GM23248 (cell line): ENCODE data around the gene FLT1. TPM values are rescaled to one million over a fixed set of nuclear protein-coding genes. Genes with fewer than 3 reads are reported as not detected.

Source experiments
- DNase-seq: peaks from one replicate; pipeline ENCODE4 v3.0.0-alpha.2; 2015
- H2AFZ ChIP-seq: fragments of 200-600 bp; sonication (generic); 2 replicates; pipeline ENCODE4 v1.6.1; 2016; ENCODE audit warnings: antibody characterized with exemption
- H3F3A ChIP-seq: fragments of 200-600 bp; sonication (generic); 2 replicates; pipeline ENCODE4 v1.6.1; 2016; ENCODE audit warnings: mild to moderate bottlenecking, antibody characterized with exemption, mixed run types; ENCODE audit not compliant: insufficient read depth
- H3K27ac ChIP-seq: fragments of 200-600 bp; sonication (generic); 2 replicates; pipeline ENCODE4 v1.5.1; 2016; ENCODE audit warnings: mild to moderate bottlenecking
- H3K27me3 ChIP-seq: fragments of 200-600 bp; sonication (generic); replicated peaks from 2 replicates; pipeline ENCODE4 v1.6.1; 2016; ENCODE audit warnings: mild to moderate bottlenecking; ENCODE audit not compliant: insufficient read depth
- H3K36me3 ChIP-seq: fragments of 200-600 bp; sonication (generic); 2 replicates; pipeline ENCODE4 v1.6.1; 2016; ENCODE audit warnings: low read depth, mild to moderate bottlenecking
- H3K4me1 ChIP-seq: fragments of 200-600 bp; sonication (generic); 2 replicates; pipeline ENCODE4 v1.6.1; 2016; ENCODE audit warnings: mild to moderate bottlenecking; ENCODE audit not compliant: insufficient read depth
- H3K4me2 ChIP-seq: fragments of 200-600 bp; sonication (generic); one replicate; pipeline ENCODE4 v1.6.1; 2016; ENCODE audit warnings: mild to moderate bottlenecking; ENCODE audit not compliant: unreplicated experiment
- H3K4me3 ChIP-seq: fragments of 200-600 bp; sonication (generic); 2 replicates; pipeline ENCODE4 v1.5.1; 2016; ENCODE audit warnings: mild to moderate bottlenecking
- H3K79me2 ChIP-seq: fragments of 200-600 bp; sonication (generic); 2 replicates; pipeline ENCODE4 v1.6.1; 2016; ENCODE audit warnings: mild to moderate bottlenecking; ENCODE audit not compliant: insufficient read depth
- H3K9ac ChIP-seq: fragments of 200-600 bp; sonication (generic); 2 replicates; pipeline ENCODE4 v1.6.1; 2016; ENCODE audit warnings: mild to moderate bottlenecking
- H3K9me2 ChIP-seq: fragments of 200-600 bp; sonication (generic); 2 replicates; pipeline ENCODE4 v1.6.1; 2016; ENCODE audit warnings: mixed run types, mild to moderate bottlenecking, moderate library complexity; ENCODE audit not compliant: insufficient read depth
- H3K9me3 ChIP-seq: fragments of 200-600 bp; sonication (generic); one replicate; pipeline ENCODE4 v1.6.1; 2017; ENCODE audit warnings: low read depth
- H4K20me1 ChIP-seq: fragments of 200-600 bp; sonication (generic); 2 replicates; pipeline ENCODE4 v1.6.0; 2016; ENCODE audit not compliant: insufficient read depth
- EZH2 ChIP-seq: fragments of 200-600 bp; sonication (generic); IDR thresholded peaks from 2 replicates; pipeline ENCODE4 v1.6.1; 2018; ENCODE audit warnings: antibody characterized with exemption, mild to moderate bottlenecking; ENCODE audit not compliant: insufficient read depth, poor library complexity, severe bottlenecking
- EZH2phosphoT487 ChIP-seq: fragments of 200-600 bp; sonication (generic); IDR thresholded peaks from 2 replicates; pipeline ENCODE4 v1.6.1; 2018; ENCODE audit warnings: antibody characterized with exemption, moderate library complexity, mild to moderate bottlenecking, low read depth; ENCODE audit not compliant: insufficient read depth
- WGBS, 2 experiments: methylation state at CpG; one replicate each; pipeline ENCODE4 v1.1.6; 2015 to 2017; ENCODE audit warnings: low lambda C conversion rate in 2 of 2, low coverage in 1 of 2; ENCODE audit errors: missing lambda C conversion rate in 2 of 2; 5-methylcytosine and 5-hydroxymethylcytosine counted together
- in situ Hi-C: fragments of 300-500 bp; cut with MboI; formaldehyde crosslinking; loops from 2 replicates; pipeline ENCODE4 v1.15.0; 2020
- polyA plus RNA-seq: library from polyadenylated mRNA; unstranded; fragments of >200 nt; fragmentation: Nextera tagmentation; extraction: Ambion mirVana; gene quantifications from 2 replicates; pipeline ENCODE4 v1.2.1, GENCODE V29; 2016
- total RNA-seq: library from RNA; depleted of rRNA; stranded (reverse); fragments of >200 nt; shearing (Covaris generic); gene quantifications from 2 replicates; pipeline ENCODE4 v1.2.3, GENCODE V29; 2014

Gene FLT1
- total and polyA plus RNA-seq, 2 experiments from 2014 or later = 12.9 to 18.6 TPM

DNA sequence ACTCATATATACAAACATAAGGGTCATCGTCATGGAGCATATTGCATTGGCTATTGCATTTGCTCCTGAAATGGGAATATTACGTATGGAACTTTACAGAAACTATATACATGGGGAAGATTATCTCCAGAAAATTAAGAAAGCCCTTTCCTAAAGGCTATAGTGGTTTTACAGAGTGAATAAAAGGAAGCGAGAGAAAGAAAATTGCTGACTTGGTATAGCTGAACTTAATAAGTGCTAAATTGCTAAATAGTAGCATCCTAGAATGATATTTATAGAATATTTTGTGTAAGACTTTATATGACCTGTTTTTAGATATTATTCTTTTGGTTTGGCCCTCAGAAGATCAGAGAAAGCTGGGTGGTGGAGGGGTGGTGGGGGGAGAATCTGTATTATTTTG is 114.6 kb downstream of the FLT1 start:
- in situ Hi-C loops = no loop called here
- no peaks in the 10 kb centered on the region for H4K20me1 ChIP-seq
- H3K4me3 ChIP-seq = no peak overlapping the region
- H3K79me2 ChIP-seq = no peaks in the 10 kb centered on the region
- no peak overlapping the region for H3K27ac ChIP-seq
- no peak for DNase-seq
- H3K4me2 ChIP-seq = no peak overlapping the region
- TF ChIP-seq EZH2phosphoT487 (no peak), EZH2 (no peak)
- WGBS, 2 experiments = 96 to 99% methylated on average over 3 of the region's 3 CpGs
- H3K9me2 ChIP-seq = no peaks in the 10 kb centered on the region
- no peaks in the 10 kb centered on the region for H3K9me3 ChIP-seq
- H3K27me3 ChIP-seq = no peaks in the 10 kb centered on the region
- H3K9ac ChIP-seq = no peak overlapping the region
- no peaks in the 10 kb centered on the region for H3K4me1 ChIP-seq
- H3K36me3 ChIP-seq = no peaks in the 10 kb centered on the region
- H2AFZ ChIP-seq = no peak overlapping the region
- no peaks in the 10 kb centered on the region for H3F3A ChIP-seq

DNA sequence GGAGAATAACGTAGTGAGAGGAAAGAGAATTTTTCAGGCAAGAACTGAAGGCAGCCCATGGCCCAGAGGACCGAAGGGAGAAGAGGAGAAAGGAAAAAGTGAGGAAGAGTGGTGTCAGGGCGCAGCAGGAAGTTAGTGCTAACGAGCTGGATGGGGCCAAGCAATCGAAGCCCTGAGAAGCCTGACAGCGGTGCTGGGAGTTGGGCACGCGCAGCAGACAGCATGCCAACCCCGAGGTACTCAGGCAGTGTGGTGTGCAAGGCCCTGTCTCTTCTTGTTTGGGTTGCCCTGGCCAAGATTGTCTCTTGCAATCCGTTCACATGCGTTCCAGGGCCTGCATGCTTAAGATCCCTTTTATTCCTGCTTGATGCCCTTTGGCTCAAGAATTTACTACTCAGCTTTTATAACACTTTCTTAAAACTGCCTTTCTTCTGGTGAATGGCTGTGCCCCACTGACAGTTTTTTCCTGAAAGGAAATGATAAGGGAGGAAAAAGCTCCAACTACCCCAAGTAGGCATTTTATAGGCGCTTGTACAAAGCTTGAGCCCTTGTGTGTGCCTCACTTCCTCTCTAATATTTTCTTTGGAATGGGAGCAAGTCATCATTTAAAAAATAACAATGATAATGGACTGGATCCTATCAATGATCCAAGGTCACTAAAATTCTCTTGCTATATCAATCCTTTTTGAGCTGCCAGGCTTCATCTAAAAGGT is 115.4 kb downstream of the FLT1 start:
- Histone ChIP-seq H2AFZ (no peak overlapping the region), H3K36me3 (no peaks in the 10 kb centered on the region), H3F3A (no peaks in the 10 kb centered on the region), H3K4me2 (no peak overlapping the region), H3K9me3 (no peaks in the 10 kb centered on the region), H3K4me1 (no peaks in the 10 kb centered on the region), H3K79me2 (no peaks in the 10 kb centered on the region), H3K27me3 (no peaks in the 10 kb centered on the region), H3K4me3 (no peak overlapping the region), H3K27ac (no peak overlapping the region), H3K9ac (no peak overlapping the region), H4K20me1 (no peaks in the 10 kb centered on the region), H3K9me2 (no peaks in the 10 kb centered on the region)
- TF ChIP-seq EZH2 (no peak), EZH2phosphoT487 (no peak)
- WGBS, 2 experiments = 88 to 92% methylated on average over 12 of the region's 12 CpGs
- in situ Hi-C loops = no loop called here
- DNase-seq = no peak

DNA sequence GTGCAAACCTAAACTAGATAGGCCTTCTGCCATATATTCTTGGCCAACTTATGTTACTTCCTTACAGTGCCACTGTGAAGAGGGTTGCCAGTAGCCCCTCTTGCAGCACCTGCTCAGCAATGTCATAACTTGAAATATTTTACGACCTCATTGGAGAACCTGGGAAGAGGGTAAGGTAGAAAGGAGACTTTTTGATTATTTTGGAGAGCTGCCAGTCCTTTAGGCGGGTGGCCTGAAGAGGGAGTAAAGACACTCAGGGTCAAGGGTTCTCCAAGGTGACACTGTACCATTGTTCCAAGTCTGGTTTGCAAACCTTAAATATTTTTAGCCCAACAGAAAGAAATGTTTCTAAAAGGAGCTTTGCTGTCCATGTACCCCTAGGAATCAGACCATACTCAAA is 118.3 kb downstream of the FLT1 start:
- no peak overlapping the region for H2AFZ ChIP-seq
- WGBS, 2 experiments = 65 to 70% methylated on average over 2 of the region's 2 CpGs
- in situ Hi-C loops = no loop called here
- TF ChIP-seq EZH2phosphoT487 = no peak
- no peak for TF ChIP-seq EZH2
- no peak overlapping the region for H3K4me3 ChIP-seq
- no peaks in the 10 kb centered on the region for H3K27me3 ChIP-seq
- no peaks in the 10 kb centered on the region for H3K9me2 ChIP-seq
- H3K27ac ChIP-seq = no peak overlapping the region
- no peaks in the 10 kb centered on the region for H3K9me3 ChIP-seq
- H3K4me1 ChIP-seq = no peaks in the 10 kb centered on the region
- H3F3A ChIP-seq = no peaks in the 10 kb centered on the region
- no peaks in the 10 kb centered on the region for H3K36me3 ChIP-seq
- no peaks in the 10 kb centered on the region for H3K79me2 ChIP-seq
- H3K9ac ChIP-seq = no peak overlapping the region
- H4K20me1 ChIP-seq = no peaks in the 10 kb centered on the region
- DNase-seq = no peak
- H3K4me2 ChIP-seq = no peak overlapping the region

DNA sequence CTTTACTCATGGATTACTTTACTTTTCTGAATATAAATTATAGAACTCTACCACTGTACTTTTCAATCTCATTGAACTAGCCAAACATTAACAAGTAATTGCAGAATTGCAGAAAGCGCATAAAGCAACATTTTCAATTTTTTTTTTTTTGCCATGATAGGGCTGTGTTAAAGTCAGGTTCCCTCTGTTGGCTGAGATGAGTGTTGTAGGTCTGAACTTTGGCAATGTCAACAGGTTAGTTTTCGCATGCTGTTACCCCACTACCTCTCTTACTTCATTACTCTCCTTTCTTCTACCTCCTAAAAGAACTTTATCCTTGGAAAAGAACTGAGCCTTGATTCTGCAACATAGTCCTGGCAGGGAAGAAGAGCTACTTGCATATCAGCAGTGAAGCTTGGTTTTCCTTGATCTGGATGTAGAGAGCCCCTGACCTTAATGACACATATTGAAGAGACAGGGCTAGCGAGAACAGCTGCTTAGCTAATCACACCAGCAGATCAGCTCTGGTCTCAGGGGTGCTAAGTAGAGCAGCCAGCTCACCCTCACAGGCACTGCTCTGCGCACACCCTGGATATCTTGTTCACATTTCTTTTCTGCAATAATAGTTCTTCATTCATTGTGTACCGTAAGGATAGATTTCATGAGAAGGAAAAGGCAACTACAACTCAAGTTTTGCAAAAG is 119.5 kb downstream of the FLT1 start:
- no peaks in the 10 kb centered on the region for H3K4me1 ChIP-seq
- 90 to 94% methylated on average over 5 of the region's 5 CpGs for WGBS, 2 experiments
- in situ Hi-C loops = no loop called here
- no peaks in the 10 kb centered on the region for H3K27me3 ChIP-seq
- no peak overlapping the region for H2AFZ ChIP-seq
- H3K4me2 ChIP-seq = no peak overlapping the region
- H3F3A ChIP-seq = no peaks in the 10 kb centered on the region
- H3K9me2 ChIP-seq = no peaks in the 10 kb centered on the region
- no peak overlapping the region for H3K4me3 ChIP-seq
- no peaks in the 10 kb centered on the region for H4K20me1 ChIP-seq
- no peak overlapping the region for H3K9ac ChIP-seq
- no peak overlapping the region for H3K27ac ChIP-seq
- no peak for DNase-seq
- no peaks in the 10 kb centered on the region for H3K79me2 ChIP-seq
- no peaks in the 10 kb centered on the region for H3K36me3 ChIP-seq
- H3K9me3 ChIP-seq = no peaks in the 10 kb centered on the region
- TF ChIP-seq EZH2phosphoT487 (no peak), EZH2 (no peak)
